HEK293T (cell line): ENCODE results near the gene FOXP3.

Experiments used
- BHLHE40 ChIP-seq: fragments of 450-650 bp; IDR thresholded peaks from 2 replicates; pipeline ENCODE4 v1.6.1; 2016; ENCODE audit warnings: mild to moderate bottlenecking, moderate library complexity, borderline replicate concordance
- FOXK2 ChIP-seq: fragments of 450-650 bp; IDR thresholded peaks from 2 replicates; pipeline ENCODE4 v1.6.1; 2016; ENCODE audit warnings: mild to moderate bottlenecking
- FOXM1 ChIP-seq: fragments of 450-650 bp; IDR thresholded peaks from 2 replicates; pipeline ENCODE4 v1.6.1; 2017; ENCODE audit warnings: mild to moderate bottlenecking, borderline replicate concordance
- HDGF ChIP-seq: fragments of 450-650 bp; IDR thresholded peaks from 2 replicates; pipeline ENCODE4 v1.6.1; 2017; ENCODE audit warnings: antibody characterized with exemption, borderline replicate concordance
- SP1 ChIP-seq: fragments of 450-650 bp; IDR thresholded peaks from 2 replicates; pipeline ENCODE4 v1.6.1; 2017
- SUZ12 ChIP-seq: fragments of 450-650 bp; IDR thresholded peaks from 2 replicates; pipeline ENCODE4 v1.6.1; 2016; ENCODE audit warnings: mild to moderate bottlenecking
- TF ChIP-seq, protein P1 (sequence below): fragments of 450-650 bp; IDR thresholded peaks from 2 replicates; pipeline ENCODE4 v1.6.1; 2016

DNA sequence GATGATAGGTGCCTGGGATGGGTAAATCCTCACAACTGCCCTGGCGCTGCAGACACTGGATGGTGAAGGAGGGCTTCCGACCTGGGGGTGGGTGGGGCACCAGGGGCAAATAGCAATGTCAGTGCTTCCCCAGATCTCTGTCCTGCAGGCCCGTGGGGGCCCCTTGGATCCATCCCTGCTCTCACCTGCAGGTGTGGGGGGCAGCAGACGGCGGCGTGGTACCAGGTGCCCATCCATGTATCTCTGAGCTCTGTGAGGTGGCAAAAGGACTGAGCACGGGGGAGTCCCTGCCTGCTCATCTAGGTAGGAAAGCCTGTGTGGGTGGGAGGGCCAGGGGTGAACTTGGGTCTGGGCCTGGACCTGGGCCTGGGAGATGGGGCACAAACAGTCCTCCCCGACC is 58.0 kb downstream of the FOXP3 start:
- TF ChIP-seq BHLHE40 = no peak
- TF ChIP-seq SUZ12 = no peak
- TF ChIP-seq, protein P1, sequence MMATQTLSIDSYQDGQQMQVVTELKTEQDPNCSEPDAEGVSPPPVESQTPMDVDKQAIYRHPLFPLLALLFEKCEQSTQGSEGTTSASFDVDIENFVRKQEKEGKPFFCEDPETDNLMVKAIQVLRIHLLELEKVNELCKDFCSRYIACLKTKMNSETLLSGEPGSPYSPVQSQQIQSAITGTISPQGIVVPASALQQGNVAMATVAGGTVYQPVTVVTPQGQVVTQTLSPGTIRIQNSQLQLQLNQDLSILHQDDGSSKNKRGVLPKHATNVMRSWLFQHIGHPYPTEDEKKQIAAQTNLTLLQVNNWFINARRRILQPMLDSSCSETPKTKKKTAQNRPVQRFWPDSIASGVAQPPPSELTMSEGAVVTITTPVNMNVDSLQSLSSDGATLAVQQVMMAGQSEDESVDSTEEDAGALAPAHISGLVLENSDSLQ = no peak
- TF ChIP-seq HDGF = no peak
- TF ChIP-seq FOXM1 = no peak
- TF ChIP-seq SP1 = no peak
- TF ChIP-seq FOXK2 = no peak
